ENCODE measurements around the gene BAIAP2L1.
"Not testable (repeated sequence)": the region's sequence is repeated elsewhere in the genome, so short reads cannot be mapped to it uniquely, and the experiment has no call there.

BAIAP2L1 gene

GRCh38 chr7:98317366-98318040, 83.4 kb downstream of the BAIAP2L1 start:
- DNase-seq, result no peak

- not testable (repeated sequence) for DNase-seq
These were observed 84.8 kb downstream of the BAIAP2L1 start for GRCh38 chr7:98315994-98316527.

GRCh38 chr7:98315318-98315993, 85.4 kb downstream of the BAIAP2L1 start:
- DNase-seq, result no peak

- no peak for DNase-seq
These were observed 86.4 kb downstream of the BAIAP2L1 start for GRCh38 chr7:98314469-98314868.

GRCh38 chr7:98312201-98312600, 88.7 kb downstream of the BAIAP2L1 start:
- no peak for DNase-seq

GRCh38 chr7:98309566-98309965, 91.3 kb downstream of the BAIAP2L1 start:
- DNase-seq, result no peak

GRCh38 chr7:98307971-98308466, 92.9 kb downstream of the BAIAP2L1 start:
- no peak for DNase-seq

- DNase-seq, result no peak
These were observed 94.8 kb downstream of the BAIAP2L1 start for GRCh38 chr7:98305951-98306535.

- no peak for DNase-seq
These were observed 97.0 kb downstream of the BAIAP2L1 start for GRCh38 chr7:98303906-98304305.

- DNase-seq, result no peak
These were observed 97.6 kb downstream of the BAIAP2L1 start for GRCh38 chr7:98303176-98303865.

- no peak for DNase-seq
These were observed 99.0 kb downstream of the BAIAP2L1 start for GRCh38 chr7:98301693-98302470.

GRCh38 chr7:98300595-98301372, 100.1 kb downstream of the BAIAP2L1 start:
- DNase-seq, result no peak

- no peak for DNase-seq
These were observed 103.1 kb downstream of the BAIAP2L1 start for GRCh38 chr7:98297626-98298286.

- DNase-seq, result no peak
These were observed 104.1 kb downstream of the BAIAP2L1 start for GRCh38 chr7:98296833-98297232.

- DNase-seq, result no peak
These were observed 105.3 kb downstream of the BAIAP2L1 start for GRCh38 chr7:98295467-98296192.

GRCh38 chr7:98294798-98295382, 106.0 kb downstream of the BAIAP2L1 start:
- DNase-seq, result peak; percentile 53 to 63

GRCh38 chr7:98294326-98294725, 106.6 kb downstream of the BAIAP2L1 start:
- no peak for DNase-seq

GRCh38 chr7:98293746-98294145, 107.1 kb downstream of the BAIAP2L1 start:
- DNase-seq, result no peak

- no peak for DNase-seq
These were observed 107.6 kb downstream of the BAIAP2L1 start for GRCh38 chr7:98293265-98293664.

GRCh38 chr7:98291717-98292116, 109.2 kb downstream of the BAIAP2L1 start:
- no peak for DNase-seq

Data from Kasumi-1 (cell line).